HG03342 (cell line): Measurements from ENCODE around the gene TMCC2.

ENCODE experiments used
- ATAC-seq: cut with Tn5 transposase; IDR thresholded peaks from one replicate; pipeline ENCODE4 v1.9.1; 2021; ENCODE audit warnings: mild to moderate bottlenecking, moderate library complexity; ENCODE audit not compliant: unreplicated experiment

The TMCC2 gene

GRCh38 chr1:205239078-205239477, 11.3 kb downstream of the TMCC2 start:
- no peak for ATAC-seq

- ATAC-seq, result no peak
These were observed 12.4 kb downstream of the TMCC2 start for GRCh38 chr1:205240118-205240517.

- ATAC-seq, result no peak
These were observed 12.8 kb downstream of the TMCC2 start for GRCh38 chr1:205240569-205240968.

GRCh38 chr1:205241366-205242030, 13.8 kb downstream of the TMCC2 start:
- ATAC-seq, result no peak

- no peak for ATAC-seq
These were observed 15.8 kb downstream of the TMCC2 start for GRCh38 chr1:205243350-205244191.

GRCh38 chr1:205244384-205244783, 16.6 kb downstream of the TMCC2 start:
- no peak for ATAC-seq

GRCh38 chr1:205245096-205245495, 17.4 kb downstream of the TMCC2 start:
- ATAC-seq, result no peak

GRCh38 chr1:205246351-205247119, 18.8 kb downstream of the TMCC2 start:
- no peak for ATAC-seq

GRCh38 chr1:205247130-205247921, 19.6 kb downstream of the TMCC2 start:
- ATAC-seq, result no peak

GRCh38 chr1:205248793-205249601, 21.3 kb downstream of the TMCC2 start:
- no peak for ATAC-seq

- no peak for ATAC-seq
These were observed 21.9 kb downstream of the TMCC2 start for GRCh38 chr1:205249651-205250050.

GRCh38 chr1:205250699-205251098, 23.0 kb downstream of the TMCC2 start:
- ATAC-seq, result no peak

- ATAC-seq, result no peak
These were observed 23.8 kb downstream of the TMCC2 start for GRCh38 chr1:205251576-205251975.

GRCh38 chr1:205255941-205256780, 28.4 kb downstream of the TMCC2 start:
- ATAC-seq, result peak; percentile 52

- ATAC-seq, result no peak
These were observed 29.3 kb downstream of the TMCC2 start for GRCh38 chr1:205256951-205257625.

GRCh38 chr1:205257735-205258134, 30.0 kb downstream of the TMCC2 start:
- no peak for ATAC-seq

- ATAC-seq, result no peak
These were observed 30.5 kb downstream of the TMCC2 start for GRCh38 chr1:205258261-205258691.

GRCh38 chr1:205258719-205259118, 31.0 kb downstream of the TMCC2 start:
- no peak for ATAC-seq
